Neural crest cell (in vitro differentiated cells): Measurements from ENCODE around the gene FAM136A. TPM values are rescaled to one million over a fixed set of nuclear protein-coding genes. Genes with fewer than 3 reads are reported as not detected.
A peak's percentile ranks its signal among the peaks of the same experiment; 100 is the strongest.

Experiments used
- DNase-seq: peaks from one replicate; pipeline ENCODE4 v3.0.0; 2021; ENCODE audit warnings: low read depth, mixed read lengths, low spot score
- H3K27ac Mint-ChIP-seq: one replicate; pipeline ENCODE4 v1.8.0; 2021; ENCODE audit warnings: mild to moderate bottlenecking, mixed read lengths; ENCODE audit not compliant: unreplicated experiment
- H3K27me3 Mint-ChIP-seq: 2 replicates; pipeline ENCODE4 v1.8.0; 2021; ENCODE audit warnings: low read depth, mild to moderate bottlenecking, mixed read lengths
- H3K36me3 Mint-ChIP-seq: 2 replicates; pipeline ENCODE4 v1.8.0; 2021; ENCODE audit warnings: low read depth, mild to moderate bottlenecking, mixed read lengths
- H3K4me1 Mint-ChIP-seq: 2 replicates; pipeline ENCODE4 v1.8.0; 2021; ENCODE audit warnings: mixed read lengths
- H3K4me3 Mint-ChIP-seq: one replicate; pipeline ENCODE4 v1.8.0; 2021; ENCODE audit warnings: mild to moderate bottlenecking, mixed read lengths
- H3K9me3 Mint-ChIP-seq: 2 replicates; pipeline ENCODE4 v1.8.0; 2021; ENCODE audit warnings: mixed read lengths
- total RNA-seq: library from RNA; stranded (reverse); gene quantifications from 2 replicates; pipeline ENCODE4 v1.2.1, GENCODE V29; 2021
- TF ChIP-seq, protein P1 (sequence below): fragments of 200-600 bp; sonication (generic); conservative IDR thresholded peaks from 2 replicates; pipeline ENCODE4 v1.5.0; 2021; ENCODE audit warnings: antibody characterized with exemption, mild to moderate bottlenecking

FAM136A gene
- total RNA-seq, 1 donor from 2014 or later = 76.9 TPM

- Mint-ChIP-seq H3K4me1 (no peaks in the 10 kb centered on the region), H3K4me3 (no peak overlapping the region), H3K27ac (no peak overlapping the region), H3K9me3 (no peaks in the 10 kb centered on the region), H3K36me3 (no peaks in the 10 kb centered on the region), H3K27me3 (peaks cover 28% of the 10 kb centered on the region)
- TF ChIP-seq, protein P1, sequence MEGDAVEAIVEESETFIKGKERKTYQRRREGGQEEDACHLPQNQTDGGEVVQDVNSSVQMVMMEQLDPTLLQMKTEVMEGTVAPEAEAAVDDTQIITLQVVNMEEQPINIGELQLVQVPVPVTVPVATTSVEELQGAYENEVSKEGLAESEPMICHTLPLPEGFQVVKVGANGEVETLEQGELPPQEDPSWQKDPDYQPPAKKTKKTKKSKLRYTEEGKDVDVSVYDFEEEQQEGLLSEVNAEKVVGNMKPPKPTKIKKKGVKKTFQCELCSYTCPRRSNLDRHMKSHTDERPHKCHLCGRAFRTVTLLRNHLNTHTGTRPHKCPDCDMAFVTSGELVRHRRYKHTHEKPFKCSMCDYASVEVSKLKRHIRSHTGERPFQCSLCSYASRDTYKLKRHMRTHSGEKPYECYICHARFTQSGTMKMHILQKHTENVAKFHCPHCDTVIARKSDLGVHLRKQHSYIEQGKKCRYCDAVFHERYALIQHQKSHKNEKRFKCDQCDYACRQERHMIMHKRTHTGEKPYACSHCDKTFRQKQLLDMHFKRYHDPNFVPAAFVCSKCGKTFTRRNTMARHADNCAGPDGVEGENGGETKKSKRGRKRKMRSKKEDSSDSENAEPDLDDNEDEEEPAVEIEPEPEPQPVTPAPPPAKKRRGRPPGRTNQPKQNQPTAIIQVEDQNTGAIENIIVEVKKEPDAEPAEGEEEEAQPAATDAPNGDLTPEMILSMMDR = peak; percentile 88
- DNase-seq = peak; percentile 45
Observed at GRCh38 chr2:70340761-70341476, 39.1 kb upstream of the FAM136A start.

DNA sequence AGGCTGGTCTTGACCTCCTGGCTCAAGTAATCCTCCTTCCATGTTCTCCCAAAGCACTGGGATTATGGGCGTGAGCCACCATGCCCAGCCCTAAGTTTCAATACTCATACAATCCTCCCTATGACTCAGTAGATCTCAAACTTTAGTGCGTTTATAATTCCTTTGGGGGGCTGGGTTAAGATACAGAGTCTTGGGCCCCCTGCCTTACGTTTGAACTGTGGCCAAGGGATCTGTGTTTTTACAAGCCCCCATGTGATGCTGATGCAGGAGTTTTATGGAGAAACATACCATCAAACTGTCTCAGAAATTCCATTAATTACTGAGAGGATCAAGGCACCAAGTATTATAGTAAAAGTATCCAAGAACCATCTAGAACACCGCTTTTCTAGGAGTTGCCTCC lies 38.2 kb upstream of the FAM136A start:
- no peaks in the 10 kb centered on the region for H3K9me3 Mint-ChIP-seq
- no peak overlapping the region for H3K4me3 Mint-ChIP-seq
- no peak overlapping the region for H3K27ac Mint-ChIP-seq
- no peaks in the 10 kb centered on the region for H3K36me3 Mint-ChIP-seq
- no peak for DNase-seq
- TF ChIP-seq, protein P1 = no peak
- H3K27me3 Mint-ChIP-seq = peaks cover 24% of the 10 kb centered on the region
- H3K4me1 Mint-ChIP-seq = no peaks in the 10 kb centered on the region

DNA sequence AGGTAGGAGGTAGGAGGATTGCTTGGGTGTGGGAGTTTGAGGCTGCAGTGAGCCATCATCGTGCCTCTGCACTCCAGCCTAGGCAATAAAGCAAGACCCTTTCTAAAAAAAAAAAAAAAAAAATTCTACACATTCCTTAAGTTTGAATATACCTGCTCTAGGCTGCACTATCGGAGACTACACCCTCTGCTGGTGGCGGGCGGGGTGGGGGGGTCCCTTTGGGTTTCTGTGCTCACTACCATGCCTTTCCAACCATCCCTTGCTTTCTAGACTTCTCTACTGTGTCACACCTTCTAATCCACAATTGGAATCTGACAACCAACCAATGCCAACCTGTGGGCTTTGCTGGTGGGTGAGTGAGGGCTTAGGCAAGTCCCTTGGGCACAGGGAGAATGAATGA lies 34.7 kb upstream of the FAM136A start:
- Mint-ChIP-seq H3K4me3 (no peak overlapping the region), H3K27me3 (peaks cover 8% of the 10 kb centered on the region), H3K9me3 (no peaks in the 10 kb centered on the region), H3K27ac (no peak overlapping the region), H3K36me3 (no peaks in the 10 kb centered on the region), H3K4me1 (no peaks in the 10 kb centered on the region)
- no peak for DNase-seq
- TF ChIP-seq, protein P1 = no peak

- DNase-seq = no peak
- Mint-ChIP-seq H3K27me3 (no peaks in the 10 kb centered on the region), H3K4me1 (no peaks in the 10 kb centered on the region), H3K4me3 (no peak overlapping the region), H3K27ac (no peak overlapping the region), H3K9me3 (no peaks in the 10 kb centered on the region), H3K36me3 (no peaks in the 10 kb centered on the region)
- TF ChIP-seq, protein P1 = no peak
Observed at GRCh38 chr2:70331012-70331411, 29.1 kb upstream of the FAM136A start.

GRCh38 chr2:70330476-70330875 lies 28.6 kb upstream of the FAM136A start:
- H3K27ac Mint-ChIP-seq = no peak overlapping the region
- TF ChIP-seq, protein P1 = no peak
- H3K4me1 Mint-ChIP-seq = no peaks in the 10 kb centered on the region
- H3K9me3 Mint-ChIP-seq = no peaks in the 10 kb centered on the region
- H3K4me3 Mint-ChIP-seq = no peak overlapping the region
- H3K27me3 Mint-ChIP-seq = no peaks in the 10 kb centered on the region
- H3K36me3 Mint-ChIP-seq = no peaks in the 10 kb centered on the region
- DNase-seq = no peak
